OCI-LY3 (cell line): ENCODE measurements around the gene CDO1.
"Not testable (repeated sequence)": the region's sequence is repeated elsewhere in the genome, so short reads cannot be mapped to it uniquely, and the experiment has no call there.

Source experiments
- CTCF ChIP-seq: fragments of 200-600, 300-600 bp; sonication (generic); IDR thresholded peaks from 2 replicates; pipeline ENCODE4 v1.5.1; 2014; ENCODE audit warnings: antibody characterized with exemption, low read length, low read depth
- EZH2phosphoT487 ChIP-seq: fragments of 200-600 bp; shearing (Covaris generic); IDR thresholded peaks from 2 replicates; pipeline ENCODE4 v1.6.1; 2018; ENCODE audit warnings: antibody characterized with exemption, mixed run types, low read depth

GRCh38 chr5:115824983-115825382, 8.5 kb upstream of the CDO1 start:
- not testable (repeated sequence) for TF ChIP-seq CTCF, EZH2phosphoT487
